GM12878 (cell line): Measurements from ENCODE around the gene KDM8. TPM values are rescaled to one million over a fixed set of nuclear protein-coding genes. Genes with fewer than 3 reads are reported as not detected.

Experiments used
- ATAC-seq: fragments of 200-7000 bp; cut with Tn5 transposase; 3 replicates; pipeline ENCODE4 v1.9.1; 2020; ENCODE audit warnings: mild to moderate bottlenecking, moderate library complexity
- BruUV-seq: library from RNA; stranded (reverse); fragments of 400-500 nt; replicated peaks from 2 replicates; lab custom pipeline; 2021; lab: Mats Ljungman, UMichigan
- CTCF ChIA-PET: fragments of 300-600 bp; sonication (Branson Sonifier 250); formaldehyde crosslinking; extraction: SDS; loops from one replicate; lab custom pipeline; 2021; ENCODE audit warnings: inconsistent platforms; lab: Yijun Ruan, JAX
- POLR2A ChIA-PET: fragments of 350-600 bp; formaldehyde crosslinking; extraction: SDS; loops from one replicate; lab custom pipeline; 2021; ENCODE audit warnings: inconsistent platforms; lab: Charles Lee
- RAD21 ChIA-PET: fragments of 300-600 bp; sonication (Branson Sonifier 250); formaldehyde crosslinking; loops from one replicate; lab custom pipeline; 2023; ENCODE audit warnings: antibody characterized with exemption; ENCODE audit not compliant: unreplicated experiment; lab: Charles Lee
- SMC1A ChIA-PET: fragments of 300-600 bp; sonication (Branson Sonifier 250); formaldehyde crosslinking; loops from one replicate; lab custom pipeline; 2023; ENCODE audit not compliant: unreplicated experiment, uncharacterized antibody; lab: Charles Lee
- DNase-seq: peaks from one replicate; pipeline ENCODE4 v3.0.0-alpha.2; 2011; ENCODE audit warnings: low read depth, low spot score
- FAIRE-seq: peaks from 3 replicates; lab custom pipeline; 2011; peaks lifted over from hg19 to GRCh38; lab: Jason Lieb, UNC
- H2AFZ ChIP-seq: 2 replicates; pipeline ENCODE4 v1.6.0; 2011; ENCODE audit warnings: low read depth, low read length, control low read depth; ENCODE audit not compliant: control insufficient read depth
- H3K27ac ChIP-seq: 2 replicates; pipeline ENCODE4 v1.5.1; 2011; ENCODE audit warnings: control low read depth; ENCODE audit not compliant: control insufficient read depth, insufficient read depth
- H3K27me3 ChIP-seq, 2 experiments: replicated peaks in 1 of 2; 2 replicates each; pipeline versions ENCODE4 v1.6.0 to v1.6.1; 2011; ENCODE audit warnings: low read length in 1 of 2; ENCODE audit not compliant: control insufficient read depth in 2 of 2, insufficient read depth in 2 of 2
- H3K36me3 ChIP-seq, 2 experiments: 2 replicates each; pipeline ENCODE4 v1.5.1; 2011; ENCODE audit warnings: low read length in 1 of 2; ENCODE audit not compliant: control insufficient read depth in 2 of 2, insufficient read depth in 2 of 2
- H3K4me1 ChIP-seq: 2 replicates; pipeline ENCODE4 v1.6.1; 2011; ENCODE audit warnings: mild to moderate bottlenecking, low read length, moderate library complexity, mixed read lengths; ENCODE audit not compliant: control insufficient read depth, insufficient read depth
- H3K4me2 ChIP-seq: 2 replicates; pipeline ENCODE4 v1.6.0; 2011; ENCODE audit warnings: control low read depth; ENCODE audit not compliant: control insufficient read depth, insufficient read depth
- H3K4me3 ChIP-seq: fragments of 200-600 bp; sonication (generic); 2 replicates; pipeline ENCODE4 v1.5.1; 2016
- H3K79me2 ChIP-seq: 2 replicates; pipeline ENCODE4 v1.6.0; 2011; ENCODE audit warnings: low read length; ENCODE audit not compliant: control insufficient read depth, insufficient read depth
- H3K9ac ChIP-seq: 2 replicates; pipeline ENCODE4 v1.8.0; 2011; ENCODE audit warnings: low read length, control low read depth, mixed read lengths; ENCODE audit not compliant: control insufficient read depth, insufficient read depth
- H3K9me3 ChIP-seq: replicated peaks from 3 replicates; pipeline ENCODE4 v1.5.1; 2011; ENCODE audit warnings: mild to moderate bottlenecking, low read length; ENCODE audit not compliant: control insufficient read depth, insufficient read depth
- H4K20me1 ChIP-seq: 2 replicates; pipeline ENCODE4 v1.6.0; 2011; ENCODE audit not compliant: control insufficient read depth, insufficient read depth
- ATF3 ChIP-seq: IDR thresholded peaks from 2 replicates; pipeline ENCODE4 v1.6.1; 2011; ENCODE audit warnings: low read depth, mild to moderate bottlenecking, low read length, moderate library complexity, borderline replicate concordance; ENCODE audit errors: extremely low read depth
- JUNB ChIP-seq: IDR thresholded peaks from 2 replicates; pipeline ENCODE4 v1.6.1; 2016; ENCODE audit warnings: antibody characterized with exemption, mild to moderate bottlenecking
- KAT2A ChIP-seq: conservative IDR thresholded peaks from 2 replicates; pipeline ENCODE4 v1.6.1; 2011; ENCODE audit warnings: low read depth, low read length; ENCODE audit not compliant: control insufficient read depth
- KDM1A ChIP-seq: fragments of 200-600 bp; sonication (generic); IDR thresholded peaks from 2 replicates; pipeline ENCODE4 v1.6.1; 2016; ENCODE audit warnings: borderline replicate concordance
- KLF5 ChIP-seq: fragments of 450-650 bp; IDR thresholded peaks from 2 replicates; pipeline ENCODE4 v1.6.1; 2014; ENCODE audit warnings: mild to moderate bottlenecking; ENCODE audit not compliant: partially characterized antibody
- MEF2A ChIP-seq: IDR thresholded peaks from 2 replicates; pipeline ENCODE4 v1.6.1; 2011; ENCODE audit warnings: low read depth, mild to moderate bottlenecking, low read length, moderate library complexity; ENCODE audit not compliant: insufficient read depth
- MEF2B ChIP-seq: fragments of 450-650 bp; IDR thresholded peaks from 2 replicates; pipeline ENCODE4 v1.6.1; 2018; ENCODE audit warnings: mild to moderate bottlenecking, moderate library complexity; ENCODE audit not compliant: partially characterized antibody, poor library complexity, severe bottlenecking
- NFXL1 ChIP-seq: fragments of 450-650 bp; IDR thresholded peaks from 2 replicates; pipeline ENCODE4 v1.6.1; 2017; ENCODE audit warnings: antibody characterized with exemption, mild to moderate bottlenecking, borderline replicate concordance
- NFYA ChIP-seq: IDR thresholded peaks from 2 replicates; pipeline ENCODE4 v1.6.1; 2011; ENCODE audit warnings: low read depth, mild to moderate bottlenecking, low read length, improper control_type of control experiment, borderline replicate concordance
- NKRF ChIP-seq: fragments of 450-650 bp; conservative IDR thresholded peaks from 2 replicates; pipeline ENCODE4 v1.6.1; 2017; ENCODE audit warnings: mild to moderate bottlenecking, moderate library complexity
- PBX3 ChIP-seq: IDR thresholded peaks from 2 replicates; pipeline ENCODE4 v1.6.1; 2011; ENCODE audit warnings: mild to moderate bottlenecking, low read depth, low read length, moderate library complexity; ENCODE audit not compliant: insufficient replicate concordance
- POLR2AphosphoS2 ChIP-seq: IDR thresholded peaks from 2 replicates; pipeline ENCODE4 v1.6.1; 2011; ENCODE audit warnings: low read depth, mild to moderate bottlenecking, low read length, improper control_type of control experiment, moderate library complexity
- POLR2AphosphoS5 ChIP-seq: IDR thresholded peaks from 2 replicates; pipeline ENCODE4 v1.6.1; 2011; ENCODE audit warnings: mild to moderate bottlenecking, low read length, inconsistent platforms
- STAT3 ChIP-seq: IDR thresholded peaks from 2 replicates; pipeline ENCODE4 v1.6.1; 2011; ENCODE audit warnings: low read depth, low read length, improper control_type of control experiment
- SUPT20H ChIP-seq: IDR thresholded peaks from 2 replicates; pipeline ENCODE4 v1.6.1; 2011; ENCODE audit warnings: low read depth, mild to moderate bottlenecking, low read length, moderate library complexity, borderline replicate concordance; ENCODE audit not compliant: control insufficient read depth
- SUZ12 ChIP-seq: fragments of 200-600 bp; sonication (generic); IDR thresholded peaks from one replicate; pipeline ENCODE4 v1.6.1; 2018; ENCODE audit warnings: antibody characterized with exemption, mild to moderate bottlenecking; ENCODE audit not compliant: unreplicated experiment
- TAF1 ChIP-seq: IDR thresholded peaks from 2 replicates; pipeline ENCODE4 v1.6.1; 2011; ENCODE audit warnings: mild to moderate bottlenecking, low read depth, low read length, borderline replicate concordance
- ZNF217 ChIP-seq: fragments of 450-650 bp; IDR thresholded peaks from 2 replicates; pipeline ENCODE4 v1.6.1; 2017; ENCODE audit warnings: antibody characterized with exemption, mild to moderate bottlenecking
- ZNF622 ChIP-seq: fragments of 450-650 bp; IDR thresholded peaks from 2 replicates; pipeline ENCODE4 v1.6.1; 2017; ENCODE audit warnings: mild to moderate bottlenecking, inconsistent platforms
- WGBS: methylation state at CpG from one replicate; pipeline ENCODE4 v1.1.6; 2016; ENCODE audit warnings: low lambda C conversion rate; ENCODE audit not compliant: insufficient replicate concordance, insufficient coverage; ENCODE audit errors: missing lambda C conversion rate; 5-methylcytosine and 5-hydroxymethylcytosine counted together
- in situ Hi-C: fragments of 300-500 bp; cut with MboI; formaldehyde crosslinking; loops from 9 replicates; pipeline ENCODE4 v1.14.3; 2018; ENCODE audit warnings: mixed read lengths
- intact Hi-C: fragments of 100-400 bp; cut with micrococcal nuclease; formaldehyde crosslinking; loops from one replicate; pipeline ENCODE4 v1.14.2; 2022; ENCODE audit not compliant: unreplicated experiment
- polyA plus RNA-seq, 11 experiments: library from polyadenylated mRNA; depleted of rRNA in 4 of 11; unstranded in 6 of 11; stranded (reverse) in 5 of 11; fragments of >200 nt; fragmentation: Nextera tagmentation in 4 of 11; fragmentation: Illumina TruSeq in 1 of 11; extraction: Ambion mirVana in 4 of 11; extraction: Trizol in 1 of 11; gene quantifications; 1 replicate in 1 of 11; 2 replicates in 10 of 11; pipeline versions ENCODE4 v1.2.1 to v1.2.3, GENCODE V29; 2011 to 2016; ENCODE audit warnings: inconsistent platforms in 2 of 11, missing spikeins in 2 of 11, low read depth in 1 of 11
- total RNA-seq, 4 experiments: library from RNA; depleted of rRNA in 3 of 4; stranded (reverse); fragments of >200 nt in 3 of 4; fragmentation: Illumina TruSeq in 1 of 4; extraction: Trizol in 1 of 4; gene quantifications; 2 replicates each; pipeline versions ENCODE4 v1.2.1 to v1.2.3, GENCODE V29; 2013 to 2021

KDM8 gene
- total and polyA plus RNA-seq, 10 of the 15 experiments (the other 5 are each of a cell fraction or from before 2014, with no cell fraction given) = 0.79 to 8.9 (median 5.8) TPM

GRCh38 chr16:27208796-27209195, 5.5 kb downstream of the KDM8 start:
- ChIA-PET SMC1A (interaction anchor here (1.0 to 2.5 kb wide), 3 partner anchors 9 to 159 kb away, joined by 3 to 9 read pairs (median 4); no protein-coding TSS in a partner anchor), CTCF (interaction anchor here (0.6 to 1.6 kb wide), 5 partner anchors 23 to 199 kb away, joined by 3 to 11 read pairs (median 3); no protein-coding TSS in a partner anchor), POLR2A (no interaction called here), RAD21 (interaction anchor here (1.1 kb wide), 1 partner anchor 159 kb away, joined by 3 read pairs; no protein-coding TSS in a partner anchor)
- WGBS = 96% methylated on average over 3 of the region's 3 CpGs
- DNase-seq (no peak), FAIRE-seq (no peak), ATAC-seq (no peak)
- H2AFZ ChIP-seq = no peak overlapping the region
- no peak for TF ChIP-seq KDM1A
- TF ChIP-seq JUNB = no peak
- TF ChIP-seq STAT3 = no peak
- TF ChIP-seq NFYA = no peak
- no peak for TF ChIP-seq POLR2AphosphoS2
- TF ChIP-seq NKRF = no peak
- no peak for TF ChIP-seq ZNF622
- TF ChIP-seq MEF2B = no peak
- TF ChIP-seq POLR2AphosphoS5 = no peak
- TF ChIP-seq ZNF217 = no peak
- no peak for TF ChIP-seq KLF5
- TF ChIP-seq NFXL1 = no peak
- TF ChIP-seq SUZ12 = no peak
- no peak for TF ChIP-seq PBX3
- no peak for TF ChIP-seq TAF1
- TF ChIP-seq SUPT20H = no peak
- TF ChIP-seq ATF3 = no peak
- TF ChIP-seq MEF2A = no peak
- no peak for TF ChIP-seq KAT2A
- H3K9ac ChIP-seq = no peak overlapping the region
- H3K9me3 ChIP-seq = no peaks in the 10 kb centered on the region
- H3K4me2 ChIP-seq = no peak overlapping the region
- peaks cover 9% of the 10 kb centered on the region for H3K4me1 ChIP-seq
- no peak overlapping the region for H3K4me3 ChIP-seq
- peaks cover 0 to 5% of the 10 kb centered on the region in 2 experiments; a peak in 2 of 4 replicates for H3K36me3 ChIP-seq
- H4K20me1 ChIP-seq = no peaks in the 10 kb centered on the region
- BruUV-seq = no TSS peak
- intact Hi-C loops = no loop called here
- H3K79me2 ChIP-seq = peaks cover 8% of the 10 kb centered on the region
- in situ Hi-C loops = no loop called here
- H3K27me3 ChIP-seq = no peaks in the 10 kb centered on the region
- H3K27ac ChIP-seq = no peak overlapping the region
